Measurements from ENCODE around the gene C10orf90. TPM values are rescaled to one million over a fixed set of nuclear protein-coding genes. Genes with fewer than 3 reads are reported as not detected.

The C10orf90 gene
- total and polyA plus RNA-seq, 7 donors: 0.01 to 0.39 (median 0.07) TPM; not detected in 4

DNA sequence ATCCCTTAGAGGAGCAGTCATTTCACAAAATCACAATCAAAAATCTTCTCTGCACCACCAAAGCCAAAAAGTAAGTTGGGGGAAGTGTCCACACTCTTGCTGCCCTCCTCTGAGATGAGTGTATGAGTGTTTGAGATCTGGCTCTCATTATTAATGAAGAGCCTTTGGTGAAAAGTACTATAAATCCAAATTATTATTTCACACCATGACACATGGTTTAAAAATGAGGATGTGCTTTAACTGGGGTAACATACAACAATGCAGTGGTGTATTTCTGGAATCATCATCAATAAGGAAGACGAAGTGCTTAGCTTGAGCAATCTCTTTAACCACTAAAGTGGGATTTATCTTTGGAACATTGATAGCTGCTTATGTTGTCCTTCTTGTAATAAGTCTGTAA lies 168.1 kb downstream of the C10orf90 start:
- WGBS, 3 donors: 89 to 98% (median 93%) methylated on average over 1 of the region's 1 CpG
- H3K4me3 ChIP-seq: no peak overlapping the region

DNA sequence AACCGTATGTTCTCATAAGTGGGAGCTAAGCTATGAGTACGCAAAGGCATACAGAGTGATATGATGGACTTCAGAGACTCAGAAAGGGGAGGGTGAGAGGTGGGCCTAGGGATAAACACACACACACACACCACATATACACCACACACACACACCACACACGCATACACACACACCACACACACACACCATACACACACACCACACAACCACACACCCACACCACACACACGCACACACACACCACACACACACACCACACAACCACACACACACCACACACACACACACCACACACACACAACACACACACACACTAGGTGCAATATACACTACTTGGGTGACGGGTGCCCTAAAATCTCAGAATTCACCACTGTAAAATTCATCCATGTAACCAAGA lies 168.7 kb downstream of the C10orf90 start:
- H3K36me3 ChIP-seq (ENCODE audit: insufficient read depth in 1 of 2, low read depth in 1 of 2): no peaks in the 10 kb centered on the region
- no peaks in the 10 kb centered on the region for H3K9me3 ChIP-seq
- H3K27ac ChIP-seq: no peak overlapping the region
- intact Hi-C loops (cut with DNase I): loop anchor here (5.0 kb wide), 1 partner anchor 520 kb away; no protein-coding TSS in a partner anchor
- peaks cover 0 to 2% (median 0%) of the 10 kb centered on the region in 3 donors for H3K27me3 ChIP-seq (ENCODE audit: insufficient read depth in 3 of 3, low read length in 2 of 3)
- no peak overlapping the region for H3K4me3 ChIP-seq
- no peak for ATAC-seq
- DNase-seq: no peak
- H3K4me1 ChIP-seq: no peaks in the 10 kb centered on the region
- TF ChIP-seq, protein P1, sequence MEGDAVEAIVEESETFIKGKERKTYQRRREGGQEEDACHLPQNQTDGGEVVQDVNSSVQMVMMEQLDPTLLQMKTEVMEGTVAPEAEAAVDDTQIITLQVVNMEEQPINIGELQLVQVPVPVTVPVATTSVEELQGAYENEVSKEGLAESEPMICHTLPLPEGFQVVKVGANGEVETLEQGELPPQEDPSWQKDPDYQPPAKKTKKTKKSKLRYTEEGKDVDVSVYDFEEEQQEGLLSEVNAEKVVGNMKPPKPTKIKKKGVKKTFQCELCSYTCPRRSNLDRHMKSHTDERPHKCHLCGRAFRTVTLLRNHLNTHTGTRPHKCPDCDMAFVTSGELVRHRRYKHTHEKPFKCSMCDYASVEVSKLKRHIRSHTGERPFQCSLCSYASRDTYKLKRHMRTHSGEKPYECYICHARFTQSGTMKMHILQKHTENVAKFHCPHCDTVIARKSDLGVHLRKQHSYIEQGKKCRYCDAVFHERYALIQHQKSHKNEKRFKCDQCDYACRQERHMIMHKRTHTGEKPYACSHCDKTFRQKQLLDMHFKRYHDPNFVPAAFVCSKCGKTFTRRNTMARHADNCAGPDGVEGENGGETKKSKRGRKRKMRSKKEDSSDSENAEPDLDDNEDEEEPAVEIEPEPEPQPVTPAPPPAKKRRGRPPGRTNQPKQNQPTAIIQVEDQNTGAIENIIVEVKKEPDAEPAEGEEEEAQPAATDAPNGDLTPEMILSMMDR (IDR thresholded peaks at IDR 0.05): no peak
- 87 to 96% (median 95%) methylated on average over 5 of the region's 5 CpGs for WGBS, 3 donors

More for the DNA sequence above, 168.1 kb downstream of the C10orf90 start:
- Histone ChIP-seq H3K27me3 (ENCODE audit: insufficient read depth in 3 of 3, low read length in 2 of 3) (peaks cover 0 to 2% (median 0%) of the 10 kb centered on the region in 3 donors), H3K9me3 (no peaks in the 10 kb centered on the region), H3K27ac (no peak overlapping the region), H3K36me3 (ENCODE audit: insufficient read depth in 1 of 2, low read depth in 1 of 2) (no peaks in the 10 kb centered on the region), H3K4me1 (no peaks in the 10 kb centered on the region)
- intact Hi-C loops (cut with DNase I): loop anchor here (5.0 kb wide), 1 partner anchor 520 kb away; no protein-coding TSS in a partner anchor
- TF ChIP-seq, protein P1 (IDR thresholded peaks at IDR 0.05): no peak
- no peak for ATAC-seq
- no peak for DNase-seq

DNA sequence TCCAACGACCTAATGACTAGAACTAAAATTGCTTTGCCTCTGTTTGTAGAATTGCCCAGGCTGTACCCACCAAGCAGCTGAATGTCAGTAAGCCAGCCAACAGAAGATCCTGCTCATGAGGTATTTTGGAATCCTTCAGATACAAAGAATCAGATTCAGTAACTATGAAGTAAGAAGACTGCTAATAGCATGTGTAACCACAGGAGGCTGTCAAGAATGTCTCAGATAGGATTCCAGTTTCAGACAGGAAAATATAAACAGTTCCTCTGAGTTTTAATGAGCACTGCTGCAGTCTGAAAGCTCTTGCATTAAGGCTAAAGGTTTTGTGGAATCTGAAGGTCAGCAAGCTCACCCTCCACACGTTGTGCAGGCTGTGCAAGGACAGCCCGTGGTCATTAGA lies 169.6 kb downstream of the C10orf90 start:
- Histone ChIP-seq H3K27me3 (ENCODE audit: insufficient read depth in 3 of 3, low read length in 2 of 3) (peaks cover 0 to 2% (median 0%) of the 10 kb centered on the region in 3 donors), H3K27ac (no peak overlapping the region), H3K4me1 (no peaks in the 10 kb centered on the region), H3K36me3 (ENCODE audit: insufficient read depth in 1 of 2, low read depth in 1 of 2) (no peaks in the 10 kb centered on the region), H3K9me3 (no peaks in the 10 kb centered on the region), H3K4me3 (no peak overlapping the region)
- 64 to 66% (median 66%) methylated on average over 3 of the region's 3 CpGs for WGBS, 3 donors
- DNase-seq (no peak), ATAC-seq (no peak)
- TF ChIP-seq, protein P1 (IDR thresholded peaks at IDR 0.05): no peak
- intact Hi-C loops (cut with DNase I): loop anchor here (5.0 kb wide), 1 partner anchor 519 kb away; no protein-coding TSS in a partner anchor

DNA sequence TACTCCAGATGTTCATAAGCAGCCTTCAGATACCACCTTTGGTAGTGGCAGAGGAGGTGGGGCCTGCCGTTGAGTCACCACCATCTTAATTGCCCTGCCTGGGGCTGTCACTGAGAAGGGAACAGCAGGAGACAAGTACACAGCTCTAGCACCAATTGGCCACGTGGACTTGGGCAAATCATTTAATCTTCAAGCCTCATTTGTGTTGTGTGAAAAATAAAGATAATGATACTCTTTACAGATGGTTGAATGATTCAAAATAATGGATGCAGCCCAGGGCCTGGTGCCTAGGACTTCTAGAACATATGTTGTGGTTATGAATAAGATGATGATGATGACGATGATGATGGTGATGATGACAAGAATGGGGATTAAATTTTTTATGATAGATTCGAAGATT lies 170.3 kb downstream of the C10orf90 start:
- 77 to 87% (median 84%) methylated on average over 4 of the region's 4 CpGs for WGBS, 3 donors
- intact Hi-C loops (cut with DNase I): loop anchor here (5.0 kb wide), 1 partner anchor 518 kb away; no protein-coding TSS in a partner anchor
- TF ChIP-seq, protein P1 (IDR thresholded peaks at IDR 0.05): no peak

DNA sequence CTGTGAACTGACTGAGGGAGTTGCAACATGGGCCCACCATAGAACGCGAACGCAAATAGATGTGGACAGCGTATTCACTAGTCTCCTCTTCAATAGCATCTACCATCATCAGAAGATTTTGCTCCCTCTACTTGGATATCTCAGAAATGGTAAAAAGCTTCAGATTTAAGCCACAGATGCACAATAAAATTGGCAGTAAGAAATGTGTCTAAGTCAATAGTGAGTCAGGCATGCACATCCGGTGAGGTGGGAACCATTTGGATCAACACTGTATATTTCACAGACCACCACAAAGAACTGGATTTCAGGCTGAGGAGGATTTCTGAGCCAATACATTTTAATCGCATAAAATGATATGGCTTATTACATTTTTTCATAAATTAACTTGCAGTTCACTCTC lies 170.7 kb downstream of the C10orf90 start:
- WGBS, 3 donors: 95 to 96% (median 96%) methylated on average over 6 of the region's 6 CpGs
- intact Hi-C loops (cut with DNase I): loop anchor here (5.0 kb wide), 1 partner anchor 517 kb away; no protein-coding TSS in a partner anchor

More for the DNA sequence above, 170.3 kb downstream of the C10orf90 start:
- peaks cover 0 to under 1% (median 0%) of the 10 kb centered on the region in 3 donors for H3K27me3 ChIP-seq (ENCODE audit: insufficient read depth in 3 of 3, low read length in 2 of 3)
- H3K27ac ChIP-seq: no peak overlapping the region
- no peaks in the 10 kb centered on the region for H3K36me3 ChIP-seq (ENCODE audit: insufficient read depth in 1 of 2, low read depth in 1 of 2)
- H3K9me3 ChIP-seq: no peaks in the 10 kb centered on the region
- ATAC-seq (no peak), DNase-seq (no peak)
- H3K4me3 ChIP-seq: no peak overlapping the region
- no peaks in the 10 kb centered on the region for H3K4me1 ChIP-seq

More for the DNA sequence above, 170.7 kb downstream of the C10orf90 start:
- no peaks in the 10 kb centered on the region for H3K9me3 ChIP-seq
- no peaks in the 10 kb centered on the region for H3K36me3 ChIP-seq (ENCODE audit: insufficient read depth in 1 of 2, low read depth in 1 of 2)
- H3K4me1 ChIP-seq: no peaks in the 10 kb centered on the region
- TF ChIP-seq, protein P1 (IDR thresholded peaks at IDR 0.05): no peak
- ATAC-seq (no peak), DNase-seq (no peak)
- H3K27ac ChIP-seq: no peak overlapping the region
- no peaks in the 10 kb centered on the region for H3K27me3 ChIP-seq (ENCODE audit: insufficient read depth in 3 of 3, low read length in 2 of 3)
- no peak overlapping the region for H3K4me3 ChIP-seq

Data from psoas muscle (tissue), 8 donors.